PC-3 (cell line): Measurements from ENCODE around the gene CSAD. TPM values are rescaled to one million over a fixed set of nuclear protein-coding genes. Genes with fewer than 3 reads are reported as not detected.

ENCODE experiments used
- ATAC-seq: fragments of 200-7000 bp; cut with Tn5 transposase; 2 replicates; pipeline ENCODE4 v1.9.1; 2020; ENCODE audit warnings: mild to moderate bottlenecking, moderate library complexity
- BruUV-seq: library from RNA; stranded (reverse); fragments of 400-500 nt; replicated peaks from 2 replicates; lab custom pipeline; 2021; lab: Mats Ljungman, UMichigan
- CTCF ChIA-PET: fragments of 300-600 bp; sonication (Branson Sonifier 250); formaldehyde crosslinking; loops from one replicate; lab custom pipeline; 2022; ENCODE audit warnings: antibody characterized with exemption; lab: Charles Lee
- POLR2A ChIA-PET: fragments of 300-600 bp; sonication (Branson Sonifier 250); formaldehyde crosslinking; loops from one replicate; lab custom pipeline; 2022; ENCODE audit warnings: antibody characterized with exemption; ENCODE audit not compliant: unreplicated experiment; lab: Charles Lee
- DNase-seq: peaks from one replicate; pipeline ENCODE4 v3.0.0-alpha.2; 2015
- H2AFZ ChIP-seq: fragments of 300-600 bp; sonication (generic); 2 replicates; pipeline ENCODE4 v1.6.0; 2016; ENCODE audit warnings: antibody characterized with exemption, low read length
- H3F3A ChIP-seq: fragments of 300-600 bp; sonication (generic); one replicate; pipeline ENCODE4 v1.6.0; 2017; ENCODE audit warnings: antibody characterized with exemption, low read length, control low read depth, mild to moderate bottlenecking; ENCODE audit not compliant: unreplicated experiment
- H3K27ac ChIP-seq: fragments of 300-600 bp; sonication (generic); 2 replicates; pipeline ENCODE4 v1.5.1; 2016; ENCODE audit warnings: mild to moderate bottlenecking, low read length
- H3K27me3 ChIP-seq: fragments of 300-600 bp; sonication (generic); 2 replicates; pipeline ENCODE4 v1.6.1; 2016; ENCODE audit warnings: low read length, mixed read lengths
- H3K36me3 ChIP-seq: fragments of 300-600 bp; sonication (generic); 2 replicates; pipeline ENCODE4 v1.6.1; 2016; ENCODE audit warnings: low read depth, mixed run types, low read length, mixed read lengths
- H3K4me1 ChIP-seq: fragments of 300-600 bp; sonication (generic); 2 replicates; pipeline ENCODE4 v1.5.1; 2016; ENCODE audit warnings: low read length; ENCODE audit not compliant: insufficient read depth
- H3K4me2 ChIP-seq: fragments of 300-600 bp; sonication (generic); 2 replicates; pipeline ENCODE4 v1.6.0; 2016; ENCODE audit warnings: low read length
- H3K4me3 ChIP-seq: fragments of 300-600 bp; sonication (generic); 2 replicates; pipeline ENCODE4 v1.5.1; 2016; ENCODE audit warnings: mild to moderate bottlenecking, low read length, mixed read lengths
- H3K79me2 ChIP-seq: fragments of 300-600 bp; sonication (generic); 2 replicates; pipeline ENCODE4 v1.6.1; 2017; ENCODE audit warnings: low read length, mixed read lengths
- H3K9ac ChIP-seq: fragments of 300-600 bp; sonication (generic); 2 replicates; pipeline ENCODE4 v1.6.0; 2016; ENCODE audit warnings: mild to moderate bottlenecking, low read length
- H3K9me2 ChIP-seq: fragments of 300-600 bp; sonication (generic); replicated peaks from 2 replicates; pipeline ENCODE4 v1.6.1; 2016; ENCODE audit warnings: mixed run types, low read length, mixed read lengths
- H3K9me3 ChIP-seq: fragments of 300-600 bp; sonication (generic); 2 replicates; pipeline ENCODE4 v1.6.1; 2016; ENCODE audit warnings: low read length, mixed read lengths
- H4K20me1 ChIP-seq: fragments of 300-600 bp; sonication (generic); 2 replicates; pipeline ENCODE4 v1.6.1; 2016; ENCODE audit warnings: low read length, mixed read lengths
- EZH2 ChIP-seq: fragments of 300-600 bp; sonication (generic); IDR thresholded peaks from one replicate; pipeline ENCODE4 v1.6.1; 2017; ENCODE audit warnings: antibody characterized with exemption, mild to moderate bottlenecking, low read length; ENCODE audit not compliant: unreplicated experiment
- EZH2phosphoT487 ChIP-seq: fragments of 300-600 bp; sonication (generic); IDR thresholded peaks from 2 replicates; pipeline ENCODE4 v1.6.1; 2018; ENCODE audit warnings: mild to moderate bottlenecking, antibody characterized with exemption, low read length, borderline replicate concordance
- intact Hi-C: fragments of 100-400 bp; cut with micrococcal nuclease; formaldehyde crosslinking; loops from 2 replicates; pipeline ENCODE4 v1.9.0; 2023
- total RNA-seq: library from RNA; depleted of rRNA; stranded (reverse); fragments of >200 nt; gene quantifications from 2 replicates; pipeline ENCODE4 v1.2.3, GENCODE V29; 2014
- TF ChIP-seq, protein P1 (sequence below): fragments of 300-600 bp; sonication (generic); conservative IDR thresholded peaks from 2 replicates; pipeline ENCODE4 v1.5.1; 2017; ENCODE audit warnings: antibody characterized with exemption, low read depth, mild to moderate bottlenecking, low read length

CSAD gene
- total RNA-seq, 1 experiment from 2014 or later, result 21.5 TPM

DNA sequence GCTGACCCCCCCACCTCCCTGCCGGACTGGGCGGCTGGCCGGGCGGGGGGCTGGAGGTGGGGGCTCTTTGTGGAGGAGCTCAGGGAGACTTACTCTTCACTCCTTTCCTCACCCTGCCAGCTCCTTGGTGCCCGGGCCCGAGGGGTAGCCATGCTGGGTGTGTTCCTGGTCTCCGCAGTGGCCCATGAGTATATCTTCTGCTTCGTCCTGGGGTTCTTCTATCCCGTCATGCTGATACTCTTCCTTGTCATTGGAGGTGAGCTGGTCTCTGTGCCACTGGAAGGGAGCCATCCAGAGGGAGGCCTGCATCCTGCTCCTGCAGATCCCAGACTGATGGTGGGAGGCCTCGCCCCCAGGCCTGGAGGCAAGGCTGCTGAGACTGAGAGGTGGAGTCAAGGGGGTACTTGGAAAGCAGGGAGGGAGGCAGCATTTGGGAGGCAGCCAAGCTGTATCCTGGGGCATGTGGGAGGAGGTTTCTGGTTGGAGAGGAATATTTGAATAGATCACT, 57.7 kb downstream of the CSAD start:
- H3K4me2 ChIP-seq, result no peak overlapping the region
- no peaks in the 10 kb centered on the region for H4K20me1 ChIP-seq
- no peak for DNase-seq
- ATAC-seq, result no peak
- no peaks in the 10 kb centered on the region for H3K79me2 ChIP-seq
- H3K27ac ChIP-seq, result no peak overlapping the region
- intact Hi-C loops, result no loop called here
- no peaks in the 10 kb centered on the region for H3K36me3 ChIP-seq
- no peaks in the 10 kb centered on the region for H3F3A ChIP-seq
- ChIA-PET CTCF (no interaction called here), POLR2A (no interaction called here)
- no TSS peak for BruUV-seq
- no peak overlapping the region for H2AFZ ChIP-seq
- H3K4me1 ChIP-seq, result no peaks in the 10 kb centered on the region
- no peaks in the 10 kb centered on the region for H3K9me2 ChIP-seq
- no peaks in the 10 kb centered on the region for H3K27me3 ChIP-seq
- H3K9me3 ChIP-seq, result no peaks in the 10 kb centered on the region
- no peak overlapping the region for H3K4me3 ChIP-seq
- TF ChIP-seq, protein P1, sequence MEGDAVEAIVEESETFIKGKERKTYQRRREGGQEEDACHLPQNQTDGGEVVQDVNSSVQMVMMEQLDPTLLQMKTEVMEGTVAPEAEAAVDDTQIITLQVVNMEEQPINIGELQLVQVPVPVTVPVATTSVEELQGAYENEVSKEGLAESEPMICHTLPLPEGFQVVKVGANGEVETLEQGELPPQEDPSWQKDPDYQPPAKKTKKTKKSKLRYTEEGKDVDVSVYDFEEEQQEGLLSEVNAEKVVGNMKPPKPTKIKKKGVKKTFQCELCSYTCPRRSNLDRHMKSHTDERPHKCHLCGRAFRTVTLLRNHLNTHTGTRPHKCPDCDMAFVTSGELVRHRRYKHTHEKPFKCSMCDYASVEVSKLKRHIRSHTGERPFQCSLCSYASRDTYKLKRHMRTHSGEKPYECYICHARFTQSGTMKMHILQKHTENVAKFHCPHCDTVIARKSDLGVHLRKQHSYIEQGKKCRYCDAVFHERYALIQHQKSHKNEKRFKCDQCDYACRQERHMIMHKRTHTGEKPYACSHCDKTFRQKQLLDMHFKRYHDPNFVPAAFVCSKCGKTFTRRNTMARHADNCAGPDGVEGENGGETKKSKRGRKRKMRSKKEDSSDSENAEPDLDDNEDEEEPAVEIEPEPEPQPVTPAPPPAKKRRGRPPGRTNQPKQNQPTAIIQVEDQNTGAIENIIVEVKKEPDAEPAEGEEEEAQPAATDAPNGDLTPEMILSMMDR, result no peak
- TF ChIP-seq EZH2, result no peak
- no peak for TF ChIP-seq EZH2phosphoT487
- no peak overlapping the region for H3K9ac ChIP-seq

DNA sequence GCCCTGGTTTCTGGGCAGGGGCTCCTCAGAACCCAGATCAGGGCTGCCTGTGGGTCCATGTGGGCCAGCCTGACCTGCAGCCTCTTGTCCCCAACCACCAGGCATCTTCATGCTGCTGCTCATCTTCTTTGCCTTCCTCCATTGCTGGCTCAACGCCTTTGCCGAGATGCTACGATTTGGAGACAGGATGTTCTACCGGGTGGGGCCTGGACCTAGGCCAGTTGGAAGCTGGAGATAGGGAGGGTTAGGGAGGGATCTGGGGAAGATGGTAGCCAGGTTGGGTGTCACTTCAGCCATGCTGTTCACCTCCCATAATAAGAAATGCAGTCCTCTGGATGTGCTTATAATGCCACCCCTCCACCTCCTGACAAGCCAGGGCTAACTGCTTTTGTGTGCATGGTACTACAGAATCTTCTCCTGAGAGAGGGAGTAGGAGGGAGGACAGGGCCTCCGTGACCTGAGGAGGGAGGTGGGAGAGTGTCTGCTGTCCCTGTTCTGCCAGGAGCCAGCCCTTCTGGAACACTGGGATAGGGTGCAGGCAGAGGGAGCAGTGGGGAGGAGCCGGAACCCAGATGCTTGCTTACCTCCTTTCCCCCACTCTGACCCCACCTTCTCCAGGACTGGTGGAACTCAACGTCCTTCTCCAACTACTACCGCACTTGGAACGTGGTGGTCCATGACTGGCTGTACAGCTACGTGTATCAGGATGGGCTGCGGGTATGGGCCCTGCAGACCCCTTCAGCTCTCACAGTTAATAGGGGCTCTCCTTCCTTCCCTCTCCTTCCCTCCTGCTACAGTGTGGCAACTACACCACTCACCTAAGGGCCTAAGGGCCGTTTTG, 59.8 kb downstream of the CSAD start:
- DNase-seq (no peak), ATAC-seq (no peak)
- Histone ChIP-seq H2AFZ (no peak overlapping the region), H3K4me2 (no peak overlapping the region), H3K9me3 (no peaks in the 10 kb centered on the region), H3K9me2 (no peaks in the 10 kb centered on the region), H3K4me1 (no peaks in the 10 kb centered on the region), H3K79me2 (no peaks in the 10 kb centered on the region), H4K20me1 (no peaks in the 10 kb centered on the region), H3K27me3 (no peaks in the 10 kb centered on the region), H3F3A (no peaks in the 10 kb centered on the region), H3K27ac (no peak overlapping the region), H3K4me3 (no peak overlapping the region), H3K36me3 (no peaks in the 10 kb centered on the region), H3K9ac (no peak overlapping the region)
- TF ChIP-seq, protein P1, result no peak
- TF ChIP-seq EZH2 (no peak), EZH2phosphoT487 (no peak)
- ChIA-PET CTCF (interaction anchor here (0.5 kb wide), 1 partner anchor 140 kb away, joined by 3 read pairs; no protein-coding TSS in a partner anchor), POLR2A (no interaction called here)
- intact Hi-C loops, result no loop called here
- no TSS peak for BruUV-seq

DNA sequence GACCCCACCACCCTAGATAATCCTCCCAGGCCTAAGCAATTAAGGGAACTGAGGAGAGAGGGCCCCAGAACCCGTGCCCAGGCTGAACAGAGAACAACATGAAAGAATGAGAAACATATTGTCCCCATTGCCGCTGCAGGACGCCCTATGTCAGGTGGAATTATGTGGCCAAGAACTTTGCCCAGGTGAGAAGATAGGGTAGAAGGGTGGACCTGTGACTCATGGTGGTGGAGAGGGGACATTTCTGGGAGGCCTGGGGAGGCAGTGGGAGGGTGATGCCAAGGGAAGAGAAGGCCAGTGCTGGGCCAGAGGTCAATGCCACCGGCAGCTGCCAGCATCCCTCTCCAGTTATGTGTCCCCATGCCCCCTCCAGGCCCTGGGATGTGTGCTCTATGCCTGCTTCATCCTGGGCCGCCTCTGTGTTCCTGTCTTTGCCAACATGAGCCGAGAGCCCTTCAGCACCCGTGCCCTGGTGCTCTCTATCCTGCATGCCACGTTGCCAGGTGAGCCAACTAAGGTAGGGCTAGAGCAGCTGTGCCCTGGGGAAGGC, 61.9 kb downstream of the CSAD start:
- no peaks in the 10 kb centered on the region for H3K9me2 ChIP-seq
- no peak overlapping the region for H2AFZ ChIP-seq
- no TSS peak for BruUV-seq
- no peak overlapping the region for H3K4me2 ChIP-seq
- H4K20me1 ChIP-seq, result no peaks in the 10 kb centered on the region
- no peaks in the 10 kb centered on the region for H3K4me1 ChIP-seq
- no peak overlapping the region for H3K27ac ChIP-seq
- no peaks in the 10 kb centered on the region for H3K79me2 ChIP-seq
- CTCF ChIA-PET, result no interaction called here
- no peak overlapping the region for H3K4me3 ChIP-seq
- H3F3A ChIP-seq, result no peaks in the 10 kb centered on the region
- ATAC-seq (no peak), DNase-seq (no peak)
- TF ChIP-seq, protein P1, result no peak
- TF ChIP-seq EZH2, result no peak
- no peak for TF ChIP-seq EZH2phosphoT487
- intact Hi-C loops, result no loop called here
- no peaks in the 10 kb centered on the region for H3K27me3 ChIP-seq
- H3K9me3 ChIP-seq, result no peaks in the 10 kb centered on the region
- POLR2A ChIA-PET, result no interaction called here
- no peaks in the 10 kb centered on the region for H3K36me3 ChIP-seq
- H3K9ac ChIP-seq, result no peak overlapping the region
